H1 (cell line): ENCODE results near the gene FCHSD1. TPM values are rescaled to one million over a fixed set of nuclear protein-coding genes. Genes with fewer than 3 reads are reported as not detected.

Experiments
- CTCF ChIA-PET: fragments of 300-600 bp; sonication (Branson Sonifier 250); formaldehyde crosslinking; loops from one replicate; lab custom pipeline; 2021; ENCODE audit not compliant: partially characterized antibody; lab: Charles Lee
- POLR2A ChIA-PET: fragments of 300-600 bp; sonication (Branson Sonifier 250); formaldehyde crosslinking; loops from one replicate; lab custom pipeline; 2021; ENCODE audit warnings: inconsistent platforms; ENCODE audit not compliant: partially characterized antibody; lab: Charles Lee
- DNase-seq, 2 experiments: peaks; one replicate each; pipeline versions ENCODE4 v3.0.0 to v3.0.0-alpha.2; 2010 to 2022; ENCODE audit warnings: low spot score in 2 of 2, low read depth in 1 of 2, mixed read lengths in 1 of 2
- FAIRE-seq: peaks from 2 replicates; lab custom pipeline; 2011; peaks lifted over from hg19 to GRCh38; lab: Jason Lieb, UNC
- H2AFZ ChIP-seq: 2 replicates; pipeline ENCODE4 v1.8.1; 2012; ENCODE audit warnings: low read length, inconsistent platforms
- H2AK5ac ChIP-seq: 2 replicates; pipeline ENCODE4 v1.6.1; 2013; ENCODE audit warnings: low read depth, low read length
- H2BK120ac ChIP-seq: replicated peaks from 2 replicates; pipeline ENCODE3; 2013; ENCODE audit warnings: low read depth, low read length, inconsistent platforms
- H2BK12ac ChIP-seq: 2 replicates; pipeline ENCODE4 v1.6.1; 2013; ENCODE audit warnings: low read depth, low read length
- H2BK15ac ChIP-seq: 2 replicates; pipeline ENCODE4 v1.6.1; 2013; ENCODE audit warnings: low read length
- H2BK20ac ChIP-seq: 2 replicates; pipeline ENCODE4 v1.6.1; 2013; ENCODE audit warnings: low read length
- H2BK5ac ChIP-seq: 2 replicates; pipeline ENCODE4 v1.6.1; 2013; ENCODE audit warnings: low read depth, low read length
- H3K14ac ChIP-seq: 2 replicates; pipeline ENCODE4 v1.6.1; 2013; ENCODE audit warnings: inconsistent platforms; ENCODE audit not compliant: insufficient read length
- H3K18ac ChIP-seq: 2 replicates; pipeline ENCODE4 v1.6.1; 2013; ENCODE audit warnings: low read length; ENCODE audit errors: extremely low read depth
- H3K23ac ChIP-seq: 2 replicates; pipeline ENCODE4 v1.6.1; 2013; ENCODE audit warnings: inconsistent platforms; ENCODE audit not compliant: insufficient read length
- H3K23me2 ChIP-seq: 2 replicates; pipeline ENCODE4 v1.6.1; 2013; ENCODE audit warnings: low read depth, low read length
- H3K27ac ChIP-seq: 2 replicates; pipeline ENCODE4 v1.6.1; 2011; ENCODE audit warnings: low read depth, low read length, inconsistent platforms
- H3K27me3 ChIP-seq, 4 experiments: replicated peaks in 1 of 4; 1 replicate in 1 of 4; 2 replicates in 3 of 4; pipeline versions ENCODE4 v1.6.1 to v1.8.1; 2011 to 2013; ENCODE audit warnings: low read length in 3 of 4, mild to moderate bottlenecking in 3 of 4, inconsistent platforms in 2 of 4, mixed read lengths in 2 of 4, moderate library complexity in 1 of 4; ENCODE audit not compliant: control insufficient read depth in 3 of 4, insufficient read depth in 3 of 4; ENCODE audit errors: extremely low read depth in 1 of 4
- H3K36me3 ChIP-seq, 4 experiments: 2 replicates each; pipeline versions ENCODE4 v1.6.1 to v1.8.1; 2011 to 2013; ENCODE audit warnings: mild to moderate bottlenecking in 4 of 4, low read length in 3 of 4, moderate library complexity in 2 of 4, control low read depth in 1 of 4, inconsistent platforms in 1 of 4; ENCODE audit not compliant: insufficient read depth in 4 of 4, control insufficient read depth in 2 of 4
- H3K4ac ChIP-seq: replicated peaks from 2 replicates; pipeline ENCODE3; 2013; ENCODE audit warnings: low read length, low read depth, mixed read lengths, inconsistent platforms; ENCODE audit not compliant: insufficient read length
- H3K4me1 ChIP-seq, 4 experiments: replicated peaks in 1 of 4; 1 replicate in 1 of 4; 2 replicates in 3 of 4; pipeline versions ENCODE4 v1.6.1 to v1.8.1; 2011 to 2013; ENCODE audit warnings: low read length in 3 of 4, inconsistent platforms in 2 of 4, mixed read lengths in 1 of 4; ENCODE audit not compliant: insufficient read depth in 4 of 4, control insufficient read depth in 3 of 4
- H3K4me2 ChIP-seq, 2 experiments: 2 replicates each; pipeline versions ENCODE4 v1.6.1 to v1.8.1; 2011 to 2013; ENCODE audit warnings: low read depth in 2 of 2, low read length in 2 of 2, control low read depth in 1 of 2, inconsistent platforms in 1 of 2, mild to moderate bottlenecking in 1 of 2; ENCODE audit not compliant: insufficient read depth in 1 of 2
- H3K4me3 ChIP-seq, 4 experiments: fragments of 200-600, 300-600 bp in 1 of 4; sonication (generic), shearing (Covaris generic), sonication (Bioruptor Twin) in 1 of 4; 2 replicates each; pipeline versions ENCODE4 v1.5.1 to v1.8.1; 2011 to 2016; ENCODE audit warnings: low read length in 4 of 4, low read depth in 3 of 4, control low read depth in 2 of 4, inconsistent platforms in 2 of 4, mild to moderate bottlenecking in 2 of 4, mixed read lengths in 1 of 4, moderate library complexity in 1 of 4; ENCODE audit not compliant: insufficient read depth in 2 of 4; ENCODE audit errors: extremely low read depth in 1 of 4
- H3K56ac ChIP-seq: replicated peaks from 2 replicates; pipeline ENCODE3; 2013; ENCODE audit warnings: low read depth, mild to moderate bottlenecking, mixed read lengths, low read length, inconsistent platforms; ENCODE audit not compliant: insufficient read length
- H3K79me1 ChIP-seq: 2 replicates; pipeline ENCODE4 v1.6.1; 2013; ENCODE audit warnings: low read depth, low read length, control low read depth
- H3K79me2 ChIP-seq, 2 experiments: 2 replicates each; pipeline versions ENCODE4 v1.6.1 to v1.8.1; 2012 to 2013; ENCODE audit warnings: low read length in 2 of 2, mild to moderate bottlenecking in 2 of 2, inconsistent platforms in 1 of 2; ENCODE audit not compliant: insufficient read depth in 2 of 2, control insufficient read depth in 1 of 2
- H3K9ac ChIP-seq, 4 experiments: replicated peaks in 1 of 4; 1 replicate in 1 of 4; 2 replicates in 3 of 4; pipeline versions ENCODE4 v1.6.1 to v1.8.1; 2011 to 2013; ENCODE audit warnings: low read depth in 3 of 4, low read length in 3 of 4, control low read depth in 2 of 4, mild to moderate bottlenecking in 2 of 4, moderate library complexity in 2 of 4, inconsistent platforms in 1 of 4; ENCODE audit errors: extremely low read depth in 1 of 4
- H3K9me3 ChIP-seq, 2 experiments: 2 replicates each; pipeline versions ENCODE4 v1.6.1 to v1.8.1; 2012 to 2013; ENCODE audit warnings: mild to moderate bottlenecking in 2 of 2, moderate library complexity in 2 of 2, control low read depth in 1 of 2, inconsistent platforms in 1 of 2, low read depth in 1 of 2, low read length in 1 of 2, mixed read lengths in 1 of 2; ENCODE audit not compliant: insufficient read depth in 2 of 2
- H4K20me1 ChIP-seq, 2 experiments: replicated peaks in 1 of 2; 2 replicates each; pipeline versions ENCODE3 to v1.8.1; 2011 to 2013; ENCODE audit warnings: inconsistent platforms in 2 of 2, low read length in 2 of 2, mild to moderate bottlenecking in 1 of 2; ENCODE audit not compliant: insufficient read depth in 2 of 2, control insufficient read depth in 1 of 2
- H4K5ac ChIP-seq: 2 replicates; pipeline ENCODE4 v1.6.1; 2013; ENCODE audit warnings: low read length, low read depth, mixed read lengths, inconsistent platforms; ENCODE audit not compliant: insufficient read length
- H4K8ac ChIP-seq: 2 replicates; pipeline ENCODE4 v1.8.0; 2013; ENCODE audit warnings: mild to moderate bottlenecking, moderate library complexity, low read length, inconsistent platforms; ENCODE audit not compliant: insufficient read depth; ENCODE audit errors: extremely low read depth
- H4K91ac ChIP-seq: replicated peaks from 2 replicates; pipeline ENCODE3; 2013; ENCODE audit warnings: low read length, mixed read lengths, inconsistent platforms; ENCODE audit not compliant: insufficient read length
- BACH1 ChIP-seq: IDR thresholded peaks from 2 replicates; pipeline ENCODE4 v1.6.1; 2012; ENCODE audit warnings: low read length, improper control_type of control experiment
- CEBPB ChIP-seq: IDR thresholded peaks from 2 replicates; pipeline ENCODE4 v1.6.1; 2012; ENCODE audit warnings: low read depth, low read length
- CTCF ChIP-seq, 3 experiments: IDR thresholded peaks; 1 replicate in 2 of 3; 2 replicates in 1 of 3; pipeline versions ENCODE4 v1.5.1 to v1.6.1; 2011; ENCODE audit warnings: low read length in 3 of 3, mild to moderate bottlenecking in 3 of 3, inconsistent platforms in 2 of 3, low read depth in 1 of 3, moderate library complexity in 1 of 3; ENCODE audit not compliant: insufficient read depth in 1 of 3; ENCODE audit errors: control extremely low read depth in 1 of 3
- EGR1 ChIP-seq: IDR thresholded peaks from 2 replicates; pipeline ENCODE4 v1.6.1; 2011; ENCODE audit warnings: low read depth, low read length, borderline replicate concordance
- EZH2 ChIP-seq: fragments of 200-600 bp; sonication (generic); IDR thresholded peaks from 2 replicates; pipeline ENCODE4 v1.7.1; 2012; ENCODE audit warnings: low read depth, mild to moderate bottlenecking, moderate library complexity, low read length, inconsistent platforms; ENCODE audit not compliant: severe bottlenecking
- KDM4A ChIP-seq: IDR thresholded peaks from one replicate; pipeline ENCODE4 v1.7.1; 2012; ENCODE audit warnings: low read depth, mild to moderate bottlenecking, moderate library complexity, low read length, inconsistent platforms; ENCODE audit not compliant: severe bottlenecking
- SIX5 ChIP-seq: IDR thresholded peaks from 2 replicates; pipeline ENCODE4 v1.6.1; 2011; ENCODE audit warnings: mild to moderate bottlenecking, low read depth, low read length
- SP2 ChIP-seq: IDR thresholded peaks from 2 replicates; pipeline ENCODE4 v1.6.1; 2012; ENCODE audit warnings: mild to moderate bottlenecking, low read length, inconsistent platforms
- SUZ12 ChIP-seq: fragments of 200-600 bp; sonication (generic); IDR thresholded peaks from 2 replicates; pipeline ENCODE4 v1.6.1; 2012; ENCODE audit warnings: mild to moderate bottlenecking, inconsistent platforms, low read length, moderate library complexity, mixed read lengths
- TCF12 ChIP-seq: IDR thresholded peaks from 2 replicates; pipeline ENCODE4 v1.6.1; 2011; ENCODE audit warnings: low read depth, mild to moderate bottlenecking, low read length
- WGBS, 2 experiments: shearing (Covaris generic) in 1 of 2; methylation state at CpG; one replicate each; pipeline versions ENCODE4 v1.1.6 to v1.1.7; 2013 to 2015; ENCODE audit warnings: low lambda C conversion rate in 2 of 2, mixed read lengths in 2 of 2, inconsistent platforms in 1 of 2, low coverage in 1 of 2, missing lambda C conversion rate in 1 of 2; ENCODE audit not compliant: insufficient replicate concordance in 2 of 2, insufficient coverage in 1 of 2, insufficient read length in 1 of 2; ENCODE audit errors: extremely low coverage in 1 of 2, missing lambda C conversion rate in 1 of 2; 5-methylcytosine and 5-hydroxymethylcytosine counted together
- polyA plus RNA-seq, 7 experiments: library from polyadenylated mRNA; depleted of rRNA in 3 of 7; stranded (reverse) in 5 of 7; unstranded in 2 of 7; fragments of >200 nt in 5 of 7; fragments of 200-250 nt in 2 of 7; gene quantifications; 1 replicate in 5 of 7; 2 replicates in 1 of 7; 4 replicates in 1 of 7; pipeline versions ENCODE4 v1.2.1 to v1.2.3, GENCODE V29; 2011 to 2013; ENCODE audit warnings: missing spikeins in 2 of 7, mixed read lengths in 2 of 7
- total RNA-seq: library from RNA; stranded (reverse); fragmentation: NEBNext Ultra II Directional; extraction: Animal tissue kit (Norgen Biotek cat#: 25700); gene quantifications from 2 replicates; pipeline ENCODE4 v1.2.1, GENCODE V29; 2021
- TF ChIP-seq, protein P1 (sequence below): IDR thresholded peaks from 2 replicates; pipeline ENCODE4 v1.6.1; 2012; ENCODE audit warnings: inconsistent platforms

Gene FCHSD1
- total and polyA plus RNA-seq, 2 of the 8 experiments (the other 6 are each of a cell fraction or from before 2014, with no cell fraction given), result 22.0 to 30.1 TPM

GRCh38 chr5:141669520-141669919 lies 18.3 kb upstream of the FCHSD1 start:
- no peak for FAIRE-seq
- H2AFZ ChIP-seq, result no peak overlapping the region
- H3K79me2 ChIP-seq, result no peaks in the 10 kb centered on the region
- H4K8ac ChIP-seq, result no peak overlapping the region
- WGBS, 2 experiments, result 70% methylated on average over 4 of the region's 4 CpGs; no CpG with 5 or more reads in 1 of the 2 experiments
- H3K18ac ChIP-seq, result no peak overlapping the region
- no peak overlapping the region for H2BK20ac ChIP-seq
- ChIA-PET POLR2A (interaction anchor here (0.8 to 3.6 kb wide), 7 partner anchors 10 to 209 kb away, joined by 3 to 18 read pairs (median 4); partner anchors contain the start of genes ARAP3 and PCDH1), CTCF (interaction anchor here (0.7 to 11.0 kb wide), 52 partner anchors 9 to 458 kb away, joined by 3 to 137 read pairs (median 4); partner anchors contain the start of genes ARAP3, PCDH1, PCDH12 and RNF14)
- H3K9ac ChIP-seq, result no peak overlapping the region
- no peak overlapping the region for H2BK120ac ChIP-seq
- H3K36me3 ChIP-seq, result peaks cover 9 to 20% (median 11%) of the 10 kb centered on the region in 4 experiments; a peak in 6 of 8 replicates
- H3K23ac ChIP-seq, result no peak overlapping the region
- H4K20me1 ChIP-seq, result peaks cover 0 to 6% of the 10 kb centered on the region in 2 experiments
- H3K4me1 ChIP-seq, result peaks cover 2 to 10% (median 4%) of the 10 kb centered on the region in 4 experiments; a peak in 5 of 7 replicates
- H3K27me3 ChIP-seq, result no peaks in the 10 kb centered on the region
- no peak overlapping the region for H3K4ac ChIP-seq
- H3K4me2 ChIP-seq, result no peak overlapping the region
- H2BK15ac ChIP-seq, result no peak overlapping the region
- no peak overlapping the region for H3K4me3 ChIP-seq
- H2BK5ac ChIP-seq, result no peak overlapping the region
- no peak overlapping the region for H3K56ac ChIP-seq
- H3K23me2 ChIP-seq, result no peaks in the 10 kb centered on the region
- no peak overlapping the region for H3K27ac ChIP-seq
- H4K91ac ChIP-seq, result no peak overlapping the region
- H3K9me3 ChIP-seq, result no peaks in the 10 kb centered on the region
- H3K14ac ChIP-seq, result no peak overlapping the region
- DNase-seq, result no peak
- H3K79me1 ChIP-seq, result no peaks in the 10 kb centered on the region
- no peak overlapping the region for H2AK5ac ChIP-seq
- no peak overlapping the region for H2BK12ac ChIP-seq
- H4K5ac ChIP-seq, result no peak overlapping the region
- TF ChIP-seq CEBPB (no peak), SUZ12 (no peak), TCF12 (no peak), EZH2 (no peak), KDM4A (no peak), SP2 (no peak), BACH1 (no peak), EGR1 (no peak), CTCF (IDR thresholded peaks at IDR 0.05; ENCODE audit: control extremely low read depth in 1 of 3, insufficient read depth in 1 of 3, low read depth in 1 of 3, low read length in 3 of 3) (peak; percentile 48 to 61 (median 57)), SIX5 (no peak)
- TF ChIP-seq, protein P1, sequence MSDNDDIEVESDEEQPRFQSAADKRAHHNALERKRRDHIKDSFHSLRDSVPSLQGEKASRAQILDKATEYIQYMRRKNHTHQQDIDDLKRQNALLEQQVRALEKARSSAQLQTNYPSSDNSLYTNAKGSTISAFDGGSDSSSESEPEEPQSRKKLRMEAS, result peak; percentile 37; the same call in 1 of the 2 replicates
